ENCODE data around the gene GPATCH11. TPM values are rescaled to one million over a fixed set of nuclear protein-coding genes. Genes with fewer than 3 reads are reported as not detected.

Gene GPATCH11
- total and polyA plus RNA-seq, 8 donors: 0.45 to 7.9 (median 4.8) TPM

GRCh38 chr2:37052600-37053332, 31.6 kb upstream of the GPATCH11 start:
- Histone ChIP-seq H3K36me3 (peaks cover 48 to 98% (median 95%) of the 10 kb centered on the region in 4 donors), H3K9me3 (no peaks in the 10 kb centered on the region), H3K4me3 (no peak overlapping the region), H3K27ac (no peak overlapping the region), H3K4me1 (no peaks in the 10 kb centered on the region), H3K27me3 (no peaks in the 10 kb centered on the region)
- WGBS, 5 donors: 90 to 95% (median 91%) methylated on average over 5 of the region's 5 CpGs
- intact Hi-C loops (cut with DNase I; ENCODE audit: low total_unique reads): no loop called here
- TF ChIP-seq POLR2A (IDR thresholded peaks at IDR 0.05) (no peak), EP300 (IDR thresholded peaks at IDR 0.05) (no peak), POLR2AphosphoS5 (IDR thresholded peaks at IDR 0.05) (no peak)
- TF ChIP-seq, protein P1, sequence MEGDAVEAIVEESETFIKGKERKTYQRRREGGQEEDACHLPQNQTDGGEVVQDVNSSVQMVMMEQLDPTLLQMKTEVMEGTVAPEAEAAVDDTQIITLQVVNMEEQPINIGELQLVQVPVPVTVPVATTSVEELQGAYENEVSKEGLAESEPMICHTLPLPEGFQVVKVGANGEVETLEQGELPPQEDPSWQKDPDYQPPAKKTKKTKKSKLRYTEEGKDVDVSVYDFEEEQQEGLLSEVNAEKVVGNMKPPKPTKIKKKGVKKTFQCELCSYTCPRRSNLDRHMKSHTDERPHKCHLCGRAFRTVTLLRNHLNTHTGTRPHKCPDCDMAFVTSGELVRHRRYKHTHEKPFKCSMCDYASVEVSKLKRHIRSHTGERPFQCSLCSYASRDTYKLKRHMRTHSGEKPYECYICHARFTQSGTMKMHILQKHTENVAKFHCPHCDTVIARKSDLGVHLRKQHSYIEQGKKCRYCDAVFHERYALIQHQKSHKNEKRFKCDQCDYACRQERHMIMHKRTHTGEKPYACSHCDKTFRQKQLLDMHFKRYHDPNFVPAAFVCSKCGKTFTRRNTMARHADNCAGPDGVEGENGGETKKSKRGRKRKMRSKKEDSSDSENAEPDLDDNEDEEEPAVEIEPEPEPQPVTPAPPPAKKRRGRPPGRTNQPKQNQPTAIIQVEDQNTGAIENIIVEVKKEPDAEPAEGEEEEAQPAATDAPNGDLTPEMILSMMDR (IDR thresholded peaks at IDR 0.05): no peak
- no peak for DNase-seq

DNA sequence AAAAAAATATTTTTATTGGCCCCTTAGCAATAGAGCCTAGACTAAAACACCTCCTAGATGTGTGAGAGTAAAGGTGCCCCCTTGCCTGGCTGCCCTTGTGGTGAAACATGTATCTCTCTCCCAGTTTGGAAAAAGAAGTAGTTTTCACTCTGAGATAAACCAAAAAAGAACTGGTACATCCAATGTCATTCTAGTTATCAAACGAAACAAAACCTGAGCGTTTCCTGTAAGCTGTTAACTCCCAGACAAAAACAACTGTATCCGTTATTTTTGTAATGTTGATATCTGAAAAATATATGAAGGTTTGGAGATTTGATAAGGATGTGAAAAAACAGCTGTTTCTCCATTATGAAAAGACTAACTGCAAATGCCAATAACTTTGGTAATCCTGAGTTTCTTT, 24.5 kb upstream of the GPATCH11 start:
- intact Hi-C loops (cut with DNase I; ENCODE audit: low total_unique reads): no loop called here
- Histone ChIP-seq H3K9me3 (no peaks in the 10 kb centered on the region), H3K4me3 (no peak overlapping the region), H3K4me1 (no peaks in the 10 kb centered on the region), H3K36me3 (peaks cover 52 to 100% (median 100%) of the 10 kb centered on the region in 4 donors), H3K27me3 (no peaks in the 10 kb centered on the region), H3K27ac (no peak overlapping the region)
- TF ChIP-seq POLR2AphosphoS5 (IDR thresholded peaks at IDR 0.05) (no peak), POLR2A (IDR thresholded peaks at IDR 0.05) (no peak), EP300 (IDR thresholded peaks at IDR 0.05) (no peak)
- TF ChIP-seq, protein P1 (IDR thresholded peaks at IDR 0.05): no peak
- DNase-seq: no peak
- WGBS, 5 donors: 95 to 98% (median 96%) methylated on average over 3 of the region's 3 CpGs

- intact Hi-C loops (cut with DNase I; ENCODE audit: low total_unique reads): no loop called here
- Histone ChIP-seq H3K36me3 (peaks cover 50 to 100% (median 99%) of the 10 kb centered on the region in 4 donors), H3K4me3 (no peak overlapping the region), H3K27ac (no peak overlapping the region), H3K27me3 (no peaks in the 10 kb centered on the region), H3K4me1 (no peaks in the 10 kb centered on the region), H3K9me3 (no peaks in the 10 kb centered on the region)
- no peak for DNase-seq
- TF ChIP-seq EP300 (IDR thresholded peaks at IDR 0.05) (no peak), POLR2AphosphoS5 (IDR thresholded peaks at IDR 0.05) (no peak), POLR2A (IDR thresholded peaks at IDR 0.05) (no peak)
- TF ChIP-seq, protein P1 (IDR thresholded peaks at IDR 0.05): no peak
- 92 to 95% (median 95%) methylated on average over 7 of the region's 7 CpGs for WGBS, 5 donors
Observed at GRCh38 chr2:37060446-37060845, 23.9 kb upstream of the GPATCH11 start.

- Histone ChIP-seq H3K9me3 (no peaks in the 10 kb centered on the region), H3K27me3 (no peaks in the 10 kb centered on the region), H3K4me1 (no peaks in the 10 kb centered on the region), H3K4me3 (no peak overlapping the region), H3K27ac (no peak overlapping the region), H3K36me3 (peaks cover 50 to 100% (median 99%) of the 10 kb centered on the region in 4 donors)
- TF ChIP-seq, protein P1 (IDR thresholded peaks at IDR 0.05): no peak
- TF ChIP-seq POLR2A (IDR thresholded peaks at IDR 0.05) (no peak), EP300 (IDR thresholded peaks at IDR 0.05) (no peak), POLR2AphosphoS5 (IDR thresholded peaks at IDR 0.05) (no peak)
- intact Hi-C loops (cut with DNase I; ENCODE audit: low total_unique reads): no loop called here
- no peak for DNase-seq
Observed at GRCh38 chr2:37061013-37061711, 23.2 kb upstream of the GPATCH11 start.

All from stomach (tissue), 9 donors.